Amniotic stem cell (primary cell): ENCODE measurements around the gene MED13.
A peak's percentile ranks its signal among the peaks of the same experiment; 100 is the strongest.
"Not testable (repeated sequence)": the region's sequence is repeated elsewhere in the genome, so short reads cannot be mapped to it uniquely, and the experiment has no call there.

Source experiments
- DNase-seq: peaks from one replicate; lab custom pipeline; 2025; lab: John Stamatoyannopoulos, UW

Gene MED13

DNA sequence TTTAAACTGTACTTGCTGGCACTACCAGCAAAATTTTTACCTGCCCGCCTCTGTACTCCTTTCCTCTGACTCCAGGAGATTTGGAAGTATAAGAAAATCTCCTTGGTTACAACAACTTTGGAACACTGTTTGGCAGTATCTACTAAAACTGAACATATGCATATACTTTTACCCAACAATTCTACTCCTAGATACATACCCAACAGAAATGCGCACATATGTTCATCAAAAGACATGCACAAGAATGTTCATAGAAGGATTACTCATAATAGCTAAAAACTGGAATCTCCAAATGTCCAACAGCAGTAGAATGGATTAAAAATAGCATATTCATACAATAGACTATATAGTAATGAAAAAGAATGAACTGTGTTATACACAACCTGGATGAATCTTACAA, 21.7 kb upstream of the MED13 start:
- no peak for DNase-seq

DNA sequence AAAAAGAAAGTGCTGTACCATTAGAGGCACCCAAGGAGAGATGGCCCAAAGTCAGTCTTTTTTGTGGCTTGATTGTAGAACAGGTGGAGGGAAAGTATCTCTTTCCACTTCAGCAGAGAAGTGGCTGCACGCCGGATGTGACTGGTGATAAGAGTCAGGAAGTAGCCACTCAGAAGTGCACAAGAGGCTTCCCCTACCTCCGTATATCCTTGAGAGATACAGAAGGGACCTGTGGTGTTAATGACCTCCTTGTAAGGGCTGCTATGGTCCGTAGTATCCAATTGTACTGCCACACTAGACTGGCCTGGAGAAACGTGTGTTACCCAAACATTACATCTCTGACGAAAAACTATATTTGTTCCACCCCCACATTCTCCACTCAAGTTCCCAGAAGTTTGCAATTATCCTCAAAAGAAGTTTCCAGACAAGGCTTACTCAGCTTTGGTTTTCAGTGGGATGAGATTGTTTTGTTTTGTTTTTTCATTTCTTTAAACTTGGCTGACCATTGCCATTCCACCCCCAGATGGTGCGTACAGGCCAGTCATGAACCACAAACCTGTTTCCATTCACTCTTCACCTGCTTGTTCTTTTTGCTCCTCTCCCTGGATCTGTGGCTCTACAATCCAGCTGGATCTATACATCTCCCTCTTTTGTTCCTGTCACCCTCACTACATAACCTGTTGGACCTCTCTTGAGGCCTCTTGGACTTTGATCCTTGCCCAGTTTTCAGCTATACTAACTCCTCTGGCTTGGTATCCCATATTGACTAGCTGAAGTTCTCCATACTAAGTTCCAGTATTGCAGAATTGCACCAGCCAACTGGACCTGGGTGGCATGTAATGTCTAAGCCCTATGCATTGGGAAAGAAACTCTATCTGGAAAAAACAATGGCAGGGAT, 20.7 kb upstream of the MED13 start:
- DNase-seq, result no peak

DNA sequence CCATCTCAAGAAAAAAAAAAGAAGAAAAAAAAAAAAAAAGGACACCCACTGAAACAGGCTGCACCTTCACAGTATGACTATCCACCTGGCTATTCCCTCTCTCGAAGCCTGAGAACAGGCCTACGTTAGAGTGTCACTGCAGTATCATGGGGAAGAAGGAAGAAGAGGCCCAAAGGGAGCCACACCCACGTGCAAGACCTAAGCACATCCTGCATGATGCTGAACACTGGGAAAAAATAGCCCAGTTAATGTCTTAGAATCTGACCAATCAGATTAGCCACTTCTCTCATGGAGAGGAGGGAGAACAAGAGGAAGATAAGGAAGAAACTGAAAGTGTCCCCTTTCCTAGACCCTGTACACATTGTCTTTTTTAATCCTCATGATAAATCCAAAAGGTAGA, 19.5 kb upstream of the MED13 start:
- DNase-seq, result no peak

DNA sequence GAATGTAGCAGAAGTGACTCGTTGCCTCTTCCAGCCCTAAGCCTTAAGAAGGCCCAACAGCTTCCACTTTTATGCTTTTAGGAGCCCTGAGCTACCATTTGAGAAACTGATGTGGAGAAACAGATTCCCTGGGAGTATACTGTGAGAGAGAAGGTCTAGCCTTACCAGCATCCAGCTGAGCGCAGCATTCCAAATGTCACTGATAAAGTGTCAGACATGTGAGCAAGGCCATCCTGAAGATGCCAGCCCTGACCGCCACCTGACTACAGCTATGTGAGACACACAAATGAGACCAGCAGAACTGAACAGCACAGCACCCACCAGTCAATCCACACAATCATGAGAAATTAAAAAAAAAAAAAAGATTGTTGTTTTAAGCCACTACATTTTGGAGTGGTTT, 18.6 kb upstream of the MED13 start:
- DNase-seq, result no peak

DNA sequence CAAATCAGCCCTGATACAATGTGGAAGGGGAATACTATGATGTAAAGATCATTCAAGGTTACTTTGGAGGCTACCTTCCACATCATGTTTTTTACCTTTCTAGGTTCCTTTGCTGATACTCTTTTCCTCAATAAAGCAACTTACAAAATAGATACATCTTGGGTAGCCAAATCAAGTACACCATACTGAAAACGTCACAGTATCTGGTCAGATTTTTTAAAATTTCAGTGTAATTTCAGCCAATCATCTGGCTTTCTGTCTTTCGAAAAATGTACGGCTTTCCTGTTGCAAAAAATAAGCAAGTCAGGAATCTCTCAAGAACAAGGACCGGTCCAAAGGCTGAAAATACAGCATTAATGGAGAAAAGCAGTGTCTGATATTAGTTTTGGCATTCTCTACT, 15.6 kb upstream of the MED13 start:
- no peak for DNase-seq

DNA sequence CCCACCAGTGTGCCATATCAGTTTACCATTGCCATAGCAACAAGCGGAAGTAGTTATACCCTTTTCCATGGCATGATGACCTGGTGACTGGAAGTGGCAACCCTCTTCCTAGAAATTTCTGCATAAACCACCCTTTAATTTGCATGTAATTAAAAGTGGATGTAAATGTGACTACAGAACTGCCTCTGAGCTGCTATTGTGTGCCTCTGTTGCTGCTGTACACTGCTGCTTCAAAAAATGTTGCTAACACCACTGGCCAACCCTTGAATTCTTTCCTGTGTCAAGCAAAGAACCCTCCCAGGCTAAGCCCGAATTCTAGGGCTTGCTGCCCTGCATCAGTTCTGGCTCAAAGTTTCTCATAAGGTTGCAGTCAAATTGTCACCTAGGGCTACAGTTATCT, 12.9 kb upstream of the MED13 start:
- no peak for DNase-seq

DNA sequence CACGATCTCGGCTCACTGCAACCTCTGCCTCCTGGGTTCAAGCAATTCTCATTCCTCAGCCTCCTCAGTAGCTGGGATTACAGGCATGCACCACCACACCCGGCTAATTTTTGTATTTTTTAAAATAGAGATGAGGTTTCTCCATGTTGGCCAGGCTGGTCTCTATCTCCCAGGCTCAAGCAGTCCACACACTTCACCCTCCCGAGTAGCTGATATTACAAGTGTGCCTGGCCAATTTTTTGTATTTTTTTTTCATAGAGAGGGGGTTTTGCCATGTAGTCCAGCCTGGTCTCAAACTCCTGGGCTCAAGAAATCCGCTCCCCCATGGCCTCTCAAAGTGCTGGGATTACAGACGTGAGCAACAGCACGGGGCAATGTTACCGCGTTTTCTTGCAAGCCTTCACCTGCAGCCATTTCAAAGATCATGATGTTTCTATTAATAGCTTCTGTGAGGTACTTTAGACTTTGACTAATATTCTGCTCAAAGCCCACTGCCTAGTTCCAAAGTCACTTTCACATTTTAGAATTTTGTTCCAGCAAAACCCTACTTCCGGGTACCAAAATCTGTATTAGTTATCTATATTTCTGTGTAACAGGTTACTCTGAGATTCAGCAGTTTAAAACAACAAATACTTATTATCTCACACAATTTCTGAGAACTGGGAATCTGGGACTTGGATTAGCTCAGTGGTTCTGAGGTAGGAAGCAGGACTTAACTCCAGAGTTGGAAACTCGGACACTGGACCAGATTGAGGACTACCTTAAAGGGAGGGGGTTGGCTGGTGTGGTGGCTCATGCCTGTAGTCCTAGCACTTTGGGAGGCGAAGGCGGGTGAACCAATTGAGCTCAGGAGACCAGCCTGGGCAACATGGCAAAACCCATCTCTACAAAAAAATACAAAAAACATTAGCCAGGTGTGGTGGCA, 12.0 kb upstream of the MED13 start:
- no peak for DNase-seq

DNA sequence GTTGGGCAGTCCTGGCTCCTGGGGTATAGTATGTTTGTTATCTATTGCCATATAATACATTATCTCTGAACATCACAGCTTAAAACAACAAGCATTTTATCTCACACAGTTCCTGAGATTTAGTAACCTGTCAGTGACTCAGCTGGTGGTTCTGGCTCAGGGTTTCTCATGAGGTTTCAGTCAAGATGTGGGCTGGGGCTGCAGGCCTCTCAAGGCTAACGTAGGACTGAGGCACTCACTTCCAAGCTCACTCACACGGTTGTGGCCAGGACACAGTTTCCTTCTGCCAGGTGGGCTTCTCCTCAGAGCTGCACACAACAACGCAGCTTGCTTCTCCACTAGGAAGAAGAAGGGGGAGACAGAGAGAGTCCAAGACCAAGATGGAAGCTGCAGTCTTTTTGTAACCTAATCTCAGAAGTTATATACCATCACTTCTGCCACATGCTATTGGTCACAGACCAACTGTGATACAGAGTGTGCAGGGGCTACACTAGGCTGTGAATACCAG, 10.3 kb upstream of the MED13 start:
- DNase-seq, result no peak

DNA sequence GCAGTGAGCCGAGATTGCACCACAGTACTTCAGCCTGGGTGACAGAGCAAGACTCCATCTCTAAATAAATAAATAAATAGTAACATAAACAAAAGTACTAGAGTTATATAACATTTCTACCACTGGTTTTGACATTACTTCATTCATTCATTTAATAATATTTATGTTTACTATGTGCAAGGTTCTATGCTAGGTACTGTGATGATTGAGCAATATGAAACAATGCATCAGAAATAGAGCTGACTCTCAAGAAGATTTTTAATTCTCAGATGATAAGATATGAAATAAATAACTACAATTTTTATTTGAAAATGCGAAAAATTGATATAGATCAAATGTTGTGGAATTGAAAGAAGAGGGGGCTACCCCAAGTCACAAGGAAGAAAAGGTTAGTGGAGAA, 8.9 kb upstream of the MED13 start:
- DNase-seq, result no peak

DNA sequence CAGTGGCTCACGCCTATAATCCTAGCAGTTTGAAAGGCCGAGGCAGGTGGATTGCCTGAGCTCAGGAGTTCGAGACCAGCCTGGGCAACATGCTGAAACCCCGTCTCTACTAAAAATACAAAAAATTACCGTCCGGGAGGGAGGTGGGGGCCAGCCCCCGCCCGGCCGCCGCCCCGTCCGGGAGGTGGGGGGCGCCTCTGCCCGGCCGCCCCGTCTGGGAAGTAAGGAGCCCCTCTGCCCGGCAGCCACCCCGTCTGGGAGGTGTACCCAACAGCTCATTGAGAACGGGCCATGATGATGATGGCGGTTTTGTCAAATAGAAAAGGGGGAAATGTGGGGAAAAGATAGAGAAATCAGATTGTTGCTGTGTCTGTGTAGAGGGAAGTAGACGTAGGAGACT, 7.8 kb upstream of the MED13 start:
- not testable (repeated sequence) for DNase-seq

DNA sequence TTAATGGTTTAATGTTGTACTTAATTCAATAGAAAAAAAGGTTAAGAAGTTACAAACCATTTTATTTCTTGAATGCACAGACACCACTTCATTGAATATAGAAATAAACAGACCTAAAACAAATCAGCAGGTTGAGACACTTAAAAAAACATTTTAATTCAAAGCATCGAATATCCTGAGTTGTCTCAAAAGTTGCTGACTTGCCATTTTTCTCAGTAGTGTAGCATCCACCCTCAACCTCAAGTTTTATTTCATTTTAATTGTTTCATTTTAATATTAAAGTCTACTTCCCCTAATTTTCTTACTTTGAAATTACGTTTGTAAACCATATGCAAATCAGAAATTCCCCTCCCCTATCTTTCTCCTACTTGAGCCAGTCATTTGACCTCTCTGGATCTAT, 5.8 kb upstream of the MED13 start:
- DNase-seq, result no peak

DNA sequence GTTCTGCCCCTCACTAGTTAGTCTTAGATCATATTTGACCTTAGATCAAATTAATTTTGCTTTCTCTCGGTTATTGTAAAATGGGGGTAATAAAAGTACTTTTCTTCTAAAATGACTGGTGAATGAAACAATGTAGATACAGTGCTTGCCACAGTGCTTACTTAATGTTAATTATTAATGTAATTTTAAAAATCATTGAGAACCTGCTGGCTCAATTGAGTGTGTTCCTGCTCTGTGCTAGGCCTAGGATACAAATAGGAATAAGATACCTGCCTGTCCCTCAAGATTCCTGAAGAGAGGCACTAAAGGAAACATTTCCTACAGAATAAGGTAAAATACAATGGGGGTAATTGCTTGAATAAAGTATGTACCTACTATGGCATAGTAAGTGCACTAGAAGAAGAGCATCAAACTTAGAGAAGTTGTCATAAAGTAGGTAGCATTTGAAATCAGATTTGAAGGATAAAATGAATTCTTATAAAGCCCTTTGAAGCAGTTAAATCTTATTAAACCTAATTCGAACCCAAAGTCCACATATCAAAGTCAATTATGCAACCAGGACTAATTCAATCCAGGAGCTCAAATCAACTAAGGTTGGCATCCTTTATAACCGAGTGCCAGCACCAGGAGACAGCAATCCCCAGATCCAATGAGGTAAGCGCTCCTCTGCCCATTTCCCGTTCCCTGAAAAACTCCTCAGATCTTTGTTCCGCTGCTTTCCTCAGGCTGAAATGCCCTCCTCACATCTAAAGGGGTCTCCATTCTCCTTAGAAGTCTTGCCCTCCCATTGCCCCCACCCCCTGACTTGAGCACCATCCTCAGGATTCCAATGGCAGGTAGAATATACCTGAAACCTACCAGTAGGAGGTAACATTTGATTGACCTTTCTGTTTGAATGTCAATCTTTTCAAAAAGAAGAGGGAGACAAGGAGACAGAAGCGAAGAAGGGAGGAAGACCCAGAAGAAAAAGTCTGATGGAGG, 2.4 kb upstream of the MED13 start:
- no peak for DNase-seq

DNA sequence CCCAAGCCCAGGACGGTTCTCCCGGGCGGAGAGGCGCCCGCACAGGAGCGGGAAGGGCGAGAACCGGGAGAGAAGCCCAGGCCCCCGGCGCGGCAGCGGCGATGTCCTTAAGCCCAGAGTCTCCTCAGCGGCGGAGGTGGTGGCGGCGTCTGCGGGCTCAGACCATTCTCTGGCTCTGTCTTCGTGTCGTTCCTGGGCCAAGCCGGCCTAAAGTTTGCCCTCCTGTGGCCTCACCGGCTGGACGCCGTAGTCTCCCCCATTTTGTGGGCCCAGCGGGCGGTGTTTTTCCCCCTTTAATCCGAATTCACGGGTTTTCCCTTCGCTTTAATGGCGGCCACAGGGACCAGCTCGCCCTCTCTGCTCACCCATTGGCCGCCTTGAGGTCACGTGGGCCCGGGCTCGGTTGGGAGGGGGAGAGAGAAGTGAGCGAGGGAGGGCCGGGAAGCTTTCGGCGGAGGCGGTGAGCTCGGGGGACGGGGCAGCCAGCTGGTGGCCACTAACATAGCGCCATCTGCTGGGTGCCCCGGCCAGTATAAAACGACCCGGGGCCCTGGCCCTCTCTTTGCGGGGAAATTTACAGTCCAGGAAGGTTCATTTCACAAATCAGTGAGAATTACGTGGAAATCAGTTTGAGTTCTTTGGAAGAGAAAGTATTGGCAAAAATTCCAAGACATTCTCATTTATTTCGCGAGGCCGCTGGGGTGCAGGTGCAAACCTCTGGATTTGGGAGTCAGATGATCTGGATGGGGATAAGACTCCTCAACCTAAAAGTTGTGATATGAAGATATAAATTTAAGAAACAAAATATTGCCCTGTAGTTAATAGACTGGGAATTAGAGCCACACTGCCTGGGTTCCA, 762 bp upstream of the MED13 start:
- DNase-seq, result peak; percentile 97

DNA sequence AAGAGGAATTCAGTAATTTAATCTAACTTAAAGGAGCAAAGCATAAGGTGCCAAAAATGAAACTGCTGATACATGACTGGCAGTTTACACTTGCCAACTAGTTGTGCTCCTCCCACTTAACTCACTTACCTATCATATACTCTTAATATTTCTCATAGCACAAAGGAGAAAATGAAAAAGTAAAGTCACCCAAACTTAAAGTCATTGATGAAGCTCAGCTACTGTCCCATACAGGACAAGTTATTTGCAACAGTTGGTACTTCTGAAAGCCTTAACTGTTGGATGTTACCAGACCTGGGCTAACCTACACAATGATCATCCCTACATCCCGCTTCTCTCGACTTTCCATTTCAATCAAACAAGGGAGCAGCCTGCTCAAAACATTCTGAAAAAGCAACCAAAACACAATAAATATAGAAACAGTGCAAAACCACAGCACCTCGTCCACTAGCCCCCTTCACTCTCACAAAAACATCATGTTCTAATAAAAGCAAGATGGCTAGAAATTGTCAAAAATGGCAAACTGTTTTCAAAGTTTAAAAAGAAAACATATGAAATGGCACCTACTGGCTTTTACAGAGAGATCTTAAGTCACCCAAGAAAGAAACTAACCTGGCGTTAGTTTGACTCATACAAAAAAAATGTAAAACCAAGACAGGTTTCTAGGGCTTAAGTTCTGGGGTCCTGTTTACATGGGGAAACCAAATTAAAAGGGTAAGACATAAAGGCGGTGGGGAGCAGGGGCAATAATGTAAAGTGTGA, 868 bp downstream of the MED13 start:
- DNase-seq, result no peak

DNA sequence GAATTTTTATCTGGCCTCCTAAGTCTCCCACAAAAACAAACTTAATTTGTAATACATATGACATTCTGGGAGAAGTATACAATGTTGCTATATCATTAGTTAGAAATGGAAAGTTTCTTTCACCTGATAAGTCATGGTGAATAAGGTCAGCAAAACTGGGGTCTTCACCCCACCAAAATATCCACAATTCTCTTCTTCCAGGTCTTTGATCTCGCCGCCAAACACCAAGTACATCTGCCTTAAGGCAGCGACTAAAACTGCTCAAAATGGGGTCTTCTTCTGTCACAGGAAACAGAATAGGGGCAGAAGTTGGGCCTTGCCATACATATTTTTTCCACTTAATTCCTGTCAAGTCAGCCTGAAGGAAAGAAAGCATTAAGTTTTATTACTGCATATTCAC, 2.1 kb downstream of the MED13 start:
- no peak for DNase-seq

DNA sequence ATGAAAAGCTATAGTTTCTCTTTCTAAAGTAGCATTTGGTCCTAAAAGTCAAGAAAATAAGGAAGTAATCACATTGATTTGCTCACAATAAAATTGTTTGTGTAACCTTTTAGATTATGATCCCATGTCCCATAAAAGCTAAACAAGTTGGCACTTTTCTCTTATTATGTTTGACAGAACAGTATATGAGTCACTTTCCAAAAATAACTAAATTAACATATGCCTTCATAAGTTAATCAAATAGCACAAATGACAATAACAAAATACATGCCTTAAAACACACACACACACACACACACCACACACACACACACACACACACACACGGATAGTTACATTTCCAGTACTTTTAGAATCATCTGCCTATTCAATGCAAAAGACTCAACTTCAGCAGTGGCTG, 2.8 kb downstream of the MED13 start:
- no peak for DNase-seq

DNA sequence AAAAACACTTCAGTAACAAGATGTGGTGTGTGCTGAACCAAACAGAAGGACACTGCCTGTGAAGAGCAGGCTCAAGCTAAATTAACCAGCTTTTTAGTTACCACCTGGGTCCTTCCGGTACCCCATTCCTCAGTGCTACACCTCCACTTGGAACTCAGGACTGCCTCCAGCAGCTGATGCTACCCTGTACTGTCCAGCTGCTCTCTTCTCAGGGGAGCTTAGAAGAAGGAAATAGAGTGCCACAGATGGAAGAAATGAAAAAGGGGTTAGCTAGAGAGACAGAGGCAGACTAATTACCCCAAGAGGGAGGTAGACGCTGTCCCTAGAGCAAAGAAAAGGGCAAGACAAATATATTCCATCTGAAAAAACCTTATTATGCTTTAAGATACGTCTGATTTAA, 5.7 kb downstream of the MED13 start:
- no peak for DNase-seq

DNA sequence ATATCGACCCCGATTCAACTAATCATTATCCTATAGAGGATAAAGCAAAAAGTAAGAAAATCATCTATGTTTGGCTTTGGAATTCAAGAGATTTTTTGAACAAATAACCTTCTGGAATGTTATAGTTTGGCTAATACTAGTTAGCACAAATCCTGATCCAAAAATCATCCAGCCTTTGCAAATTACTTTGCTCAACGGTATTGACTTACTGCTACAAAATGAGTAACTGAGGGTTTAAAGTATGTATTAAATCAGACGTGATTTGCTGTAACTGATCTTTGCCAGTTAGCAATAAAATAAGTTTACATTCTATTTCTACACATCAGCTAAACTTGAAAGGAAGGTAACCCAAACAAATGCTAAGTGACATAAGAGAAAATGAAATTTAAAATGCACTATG, 6.5 kb downstream of the MED13 start:
- no peak for DNase-seq

DNA sequence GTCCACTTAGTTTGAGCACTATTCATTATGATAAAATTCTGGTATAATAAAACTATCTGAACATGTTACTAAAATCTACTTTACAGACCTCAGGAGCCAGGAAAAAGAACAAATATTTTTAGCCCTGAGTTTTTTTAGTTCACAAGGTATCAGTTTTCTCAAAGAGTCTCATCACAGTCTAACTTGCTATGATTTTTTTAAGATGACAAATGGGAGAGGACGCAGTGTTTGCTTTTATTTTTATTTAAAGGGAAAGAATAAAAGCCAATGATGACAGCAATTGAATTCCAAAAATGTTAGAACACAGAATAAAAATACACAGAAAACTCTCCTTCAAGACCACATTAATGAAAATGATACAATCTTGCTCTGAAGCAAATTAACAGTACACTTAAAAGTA, 7.4 kb downstream of the MED13 start:
- DNase-seq, result no peak

DNA sequence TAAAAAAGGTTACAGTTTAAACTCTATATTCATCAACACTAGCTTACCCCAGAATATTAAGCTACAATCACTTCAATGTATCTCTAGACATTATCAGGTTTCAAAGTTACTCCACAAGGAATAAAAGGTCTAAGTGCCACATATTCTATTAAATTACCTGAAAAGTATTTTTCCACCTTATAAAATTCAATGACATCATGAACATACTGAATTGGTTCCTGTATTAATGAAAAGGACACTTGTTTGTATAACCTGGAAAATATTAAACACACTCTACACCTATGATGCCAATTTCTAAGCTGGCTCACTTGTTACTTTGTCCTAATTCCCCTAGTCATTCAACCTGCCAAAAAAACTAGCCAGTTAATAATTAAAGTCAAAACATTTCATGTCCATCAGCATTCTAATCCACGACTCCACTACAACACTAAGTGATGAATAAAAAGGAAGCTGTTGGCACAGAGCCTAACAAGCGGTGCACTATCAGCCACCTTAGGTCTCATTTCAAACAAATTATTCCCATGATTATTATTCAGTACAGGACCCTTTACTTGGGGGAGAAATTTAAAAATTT, 12.2 kb downstream of the MED13 start:
- no peak for DNase-seq
